DOHH2 (cell line): ENCODE results near the gene SEC24B.

Source experiments
- H3F3A ChIP-seq: fragments of 200-600 bp; sonication (generic), shearing (Covaris generic); 2 replicates; pipeline ENCODE4 v1.6.0; 2016; ENCODE audit warnings: antibody characterized with exemption, mild to moderate bottlenecking; ENCODE audit not compliant: control insufficient read depth, insufficient read depth
- H3K27ac ChIP-seq: fragments of 200-600 bp; sonication (generic); 2 replicates; pipeline ENCODE4 v1.5.1; 2014; ENCODE audit warnings: low read depth, mild to moderate bottlenecking, low read length, moderate library complexity
- H3K27me3 ChIP-seq: fragments of 200-600 bp; sonication (generic); 2 replicates; pipeline ENCODE4 v1.6.1; 2014; ENCODE audit warnings: mild to moderate bottlenecking, low read length, mixed read lengths; ENCODE audit not compliant: control insufficient read depth
- H3K36me3 ChIP-seq: fragments of 200-600 bp; sonication (generic); 2 replicates; pipeline ENCODE4 v1.6.1; 2014; ENCODE audit warnings: mild to moderate bottlenecking, low read length, moderate library complexity, mixed read lengths; ENCODE audit not compliant: control insufficient read depth
- H3K4me1 ChIP-seq: fragments of 200-600 bp; sonication (generic); 2 replicates; pipeline ENCODE4 v1.6.1; 2014; ENCODE audit warnings: mild to moderate bottlenecking, low read length, mixed read lengths; ENCODE audit not compliant: control insufficient read depth
- H3K4me2 ChIP-seq: fragments of 200-600 bp; sonication (generic); 2 replicates; pipeline ENCODE4 v1.6.0; 2014; ENCODE audit warnings: mild to moderate bottlenecking, low read length, moderate library complexity
- H3K4me3 ChIP-seq: fragments of 200-600 bp; sonication (generic); 2 replicates; pipeline ENCODE4 v1.5.1; 2014; ENCODE audit warnings: mild to moderate bottlenecking, low read length, mixed read lengths
- H3K79me2 ChIP-seq: fragments of 200-600 bp; sonication (generic); 2 replicates; pipeline ENCODE4 v1.6.1; 2014; ENCODE audit warnings: mild to moderate bottlenecking, low read length, mixed read lengths; ENCODE audit not compliant: control insufficient read depth
- H3K9me2 ChIP-seq: fragments of 200-600 bp; sonication (generic); replicated peaks from 2 replicates; pipeline ENCODE4 v1.6.1; 2014; ENCODE audit warnings: mild to moderate bottlenecking, low read length, mixed read lengths; ENCODE audit not compliant: control insufficient read depth
- H3K9me3 ChIP-seq: fragments of 200-600 bp; sonication (generic); 2 replicates; pipeline ENCODE4 v1.6.1; 2014; ENCODE audit warnings: antibody characterized with exemption, low read length, mixed read lengths; ENCODE audit not compliant: control insufficient read depth, insufficient read depth
- H4K20me1 ChIP-seq: fragments of 200-600 bp; sonication (generic); 2 replicates; pipeline ENCODE4 v1.6.0; 2014; ENCODE audit warnings: low read depth, mild to moderate bottlenecking, antibody characterized with exemption, low read length, moderate library complexity; ENCODE audit not compliant: control insufficient read depth, insufficient read depth
- EZH2phosphoT487 ChIP-seq: fragments of 200-600 bp; sonication (generic); IDR thresholded peaks from 2 replicates; pipeline ENCODE4 v1.6.1; 2017; ENCODE audit warnings: borderline replicate concordance, mild to moderate bottlenecking, antibody characterized with exemption, low read length, moderate library complexity, mixed read lengths
- TF ChIP-seq, protein P1 (sequence below): fragments of 200-600 bp; sonication (generic); IDR thresholded peaks from one replicate; pipeline ENCODE4 v1.5.1; 2014; ENCODE audit warnings: antibody characterized with exemption, mild to moderate bottlenecking, low read depth, low read length; ENCODE audit not compliant: poor library complexity, severe bottlenecking

The SEC24B gene

DNA sequence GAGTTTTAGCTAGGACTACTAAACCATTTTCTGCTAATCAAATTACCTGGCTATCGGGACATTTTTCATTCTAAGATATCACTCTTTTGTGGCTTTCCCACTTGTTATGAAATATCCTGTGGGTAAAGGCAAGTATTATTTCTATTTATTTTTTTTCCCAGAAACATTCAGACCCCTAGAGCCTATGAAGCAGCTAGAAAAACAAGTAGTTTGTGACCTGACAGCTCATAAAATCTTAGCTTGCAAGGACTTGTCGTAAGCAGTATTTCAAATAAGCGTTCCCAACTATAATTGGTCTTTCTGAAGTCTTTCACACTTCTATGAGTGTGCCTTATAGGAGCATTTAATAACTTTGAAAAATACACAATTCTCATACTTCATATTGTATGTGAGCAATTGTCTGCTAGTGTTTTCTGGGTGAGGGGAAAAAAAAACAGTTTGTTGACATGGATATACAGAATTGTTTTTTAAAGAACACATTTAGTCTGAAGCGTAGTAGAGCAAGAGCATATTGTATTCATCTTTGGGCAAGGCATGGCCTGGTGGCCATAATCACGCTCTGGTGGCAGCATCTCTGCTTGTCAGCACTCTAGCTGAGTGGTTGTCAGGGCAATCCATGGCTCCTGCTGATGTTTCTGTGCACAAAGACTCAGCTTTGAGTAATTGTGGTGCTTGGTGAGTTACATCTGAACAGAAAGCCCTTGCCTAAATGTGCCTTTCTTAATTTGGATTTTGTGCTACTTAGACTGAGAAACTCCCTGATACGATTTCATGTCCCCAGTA, 129.0 kb downstream of the SEC24B start:
- H3K9me3 ChIP-seq = peaks cover 8% of the 10 kb centered on the region; the same call in 1 of the 2 replicates
- peaks cover 13% of the 10 kb centered on the region for H3F3A ChIP-seq
- peaks cover 11% of the 10 kb centered on the region; the same call in 1 of the 2 replicates for H4K20me1 ChIP-seq
- H3K4me2 ChIP-seq = peak overlapping the region; percentile 85
- H3K9me2 ChIP-seq = no peaks in the 10 kb centered on the region
- no peaks in the 10 kb centered on the region for H3K27me3 ChIP-seq
- peak overlapping the region; percentile 89 for H3K4me3 ChIP-seq
- no peak for TF ChIP-seq EZH2phosphoT487
- TF ChIP-seq, protein P1, sequence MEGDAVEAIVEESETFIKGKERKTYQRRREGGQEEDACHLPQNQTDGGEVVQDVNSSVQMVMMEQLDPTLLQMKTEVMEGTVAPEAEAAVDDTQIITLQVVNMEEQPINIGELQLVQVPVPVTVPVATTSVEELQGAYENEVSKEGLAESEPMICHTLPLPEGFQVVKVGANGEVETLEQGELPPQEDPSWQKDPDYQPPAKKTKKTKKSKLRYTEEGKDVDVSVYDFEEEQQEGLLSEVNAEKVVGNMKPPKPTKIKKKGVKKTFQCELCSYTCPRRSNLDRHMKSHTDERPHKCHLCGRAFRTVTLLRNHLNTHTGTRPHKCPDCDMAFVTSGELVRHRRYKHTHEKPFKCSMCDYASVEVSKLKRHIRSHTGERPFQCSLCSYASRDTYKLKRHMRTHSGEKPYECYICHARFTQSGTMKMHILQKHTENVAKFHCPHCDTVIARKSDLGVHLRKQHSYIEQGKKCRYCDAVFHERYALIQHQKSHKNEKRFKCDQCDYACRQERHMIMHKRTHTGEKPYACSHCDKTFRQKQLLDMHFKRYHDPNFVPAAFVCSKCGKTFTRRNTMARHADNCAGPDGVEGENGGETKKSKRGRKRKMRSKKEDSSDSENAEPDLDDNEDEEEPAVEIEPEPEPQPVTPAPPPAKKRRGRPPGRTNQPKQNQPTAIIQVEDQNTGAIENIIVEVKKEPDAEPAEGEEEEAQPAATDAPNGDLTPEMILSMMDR = no peak
- peak overlapping the region; percentile 96; the same call in 1 of the 2 replicates for H3K27ac ChIP-seq
- peaks cover 80% of the 10 kb centered on the region for H3K79me2 ChIP-seq
- peaks cover 47% of the 10 kb centered on the region for H3K36me3 ChIP-seq
- peaks cover 70% of the 10 kb centered on the region for H3K4me1 ChIP-seq

DNA sequence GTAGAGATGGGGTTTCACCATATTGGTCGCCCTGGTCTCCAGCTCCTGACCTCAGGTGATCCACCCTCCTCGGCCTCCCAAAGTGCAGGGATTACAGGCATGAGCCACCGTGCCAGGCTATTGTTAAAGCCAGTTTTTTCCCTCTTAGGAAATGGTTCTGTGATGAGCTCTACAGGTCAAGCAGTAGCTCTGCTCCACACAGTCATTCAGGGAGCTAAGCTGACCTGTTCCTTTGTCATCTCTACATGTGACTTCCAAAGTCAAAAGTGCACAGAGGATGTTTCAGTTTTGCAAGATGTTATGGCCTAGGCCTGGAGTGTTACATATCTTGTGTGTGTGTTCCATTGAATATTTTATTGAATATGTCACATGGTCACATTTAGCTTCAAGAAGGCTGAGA, 137.9 kb downstream of the SEC24B start:
- no peak overlapping the region for H3K27ac ChIP-seq
- H3K27me3 ChIP-seq = no peaks in the 10 kb centered on the region
- H3K4me3 ChIP-seq = no peak overlapping the region
- no peaks in the 10 kb centered on the region for H3K9me2 ChIP-seq
- peaks cover 3% of the 10 kb centered on the region for H3F3A ChIP-seq
- H3K36me3 ChIP-seq = peaks cover 14% of the 10 kb centered on the region; the same call in 1 of the 2 replicates
- peaks cover 9% of the 10 kb centered on the region; the same call in 1 of the 2 replicates for H4K20me1 ChIP-seq
- no peaks in the 10 kb centered on the region for H3K9me3 ChIP-seq
- TF ChIP-seq EZH2phosphoT487 = no peak
- TF ChIP-seq, protein P1 = no peak
- peaks cover 47% of the 10 kb centered on the region for H3K4me1 ChIP-seq
- H3K79me2 ChIP-seq = peaks cover 99% of the 10 kb centered on the region
- no peak overlapping the region for H3K4me2 ChIP-seq

DNA sequence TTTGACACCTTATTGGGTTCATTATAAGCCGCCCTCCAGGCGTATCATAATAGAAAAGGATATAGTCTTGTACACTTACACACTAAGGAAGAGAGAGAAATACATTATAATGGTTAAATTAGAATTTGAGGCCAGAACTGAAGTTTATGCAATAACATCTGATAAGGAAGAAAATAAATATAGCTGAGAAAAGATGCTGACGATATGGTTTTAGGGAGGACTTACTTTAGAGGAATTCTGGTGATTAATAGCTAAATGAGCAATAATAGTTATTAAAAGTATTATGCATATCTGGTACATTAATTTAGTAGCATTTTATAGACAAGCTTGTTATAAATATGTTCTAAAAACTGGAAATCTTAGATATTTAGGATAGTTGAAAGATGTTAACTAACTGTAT, 138.5 kb downstream of the SEC24B start:
- H3K4me1 ChIP-seq = peaks cover 42% of the 10 kb centered on the region
- no peak overlapping the region for H3K4me2 ChIP-seq
- no peak overlapping the region for H3K4me3 ChIP-seq
- H3K9me3 ChIP-seq = no peaks in the 10 kb centered on the region
- H3K27me3 ChIP-seq = no peaks in the 10 kb centered on the region
- no peaks in the 10 kb centered on the region for H3K9me2 ChIP-seq
- TF ChIP-seq, protein P1 = no peak
- TF ChIP-seq EZH2phosphoT487 = no peak
- H4K20me1 ChIP-seq = peaks cover 9% of the 10 kb centered on the region; the same call in 1 of the 2 replicates
- peaks cover 99% of the 10 kb centered on the region for H3K79me2 ChIP-seq
- no peaks in the 10 kb centered on the region for H3F3A ChIP-seq
- H3K36me3 ChIP-seq = peaks cover 14% of the 10 kb centered on the region; the same call in 1 of the 2 replicates
- H3K27ac ChIP-seq = no peak overlapping the region
